Stimulated activated CD8-positive, alpha-beta memory T cell treated with anti-CD3 and anti-CD28 coated beads, Interleukin-4, amount 100 ng/mL, for 4 hours (primary cell): Measurements from ENCODE around the gene ARHGEF2.

ENCODE experiments used
- DNase-seq, 2 donors: peaks; one replicate each; pipeline ENCODE4 v3.0.0-alpha.2; 2020; ENCODE audit warnings: low read depth in 2 of 2, low spot score in 1 of 2

ARHGEF2 gene

GRCh38 chr1:155971910-155972809 is 6.2 kb downstream of the ARHGEF2 start:
- no peak for DNase-seq

GRCh38 chr1:155970531-155971167 is 7.7 kb downstream of the ARHGEF2 start:
- DNase-seq = no peak

GRCh38 chr1:155969377-155969791 is 9.0 kb downstream of the ARHGEF2 start:
- DNase-seq = no peak

GRCh38 chr1:155968670-155969069 is 9.7 kb downstream of the ARHGEF2 start:
- no peak for DNase-seq

GRCh38 chr1:155968051-155968400 is 10.3 kb downstream of the ARHGEF2 start:
- no peak for DNase-seq

- DNase-seq = no peak
These were observed 10.9 kb downstream of the ARHGEF2 start for GRCh38 chr1:155967341-155968050.

- no peak for DNase-seq
These were observed 11.6 kb downstream of the ARHGEF2 start for GRCh38 chr1:155966750-155967149.

GRCh38 chr1:155966135-155966534 is 12.2 kb downstream of the ARHGEF2 start:
- no peak for DNase-seq

GRCh38 chr1:155964193-155964592 is 14.2 kb downstream of the ARHGEF2 start:
- DNase-seq = no peak

GRCh38 chr1:155962599-155963211 is 15.6 kb downstream of the ARHGEF2 start:
- no peak for DNase-seq

- DNase-seq = no peak
These were observed 16.4 kb downstream of the ARHGEF2 start for GRCh38 chr1:155961937-155962336.

GRCh38 chr1:155960081-155960745 is 18.1 kb downstream of the ARHGEF2 start:
- no peak for DNase-seq

- no peak for DNase-seq
These were observed 20.9 kb downstream of the ARHGEF2 start for GRCh38 chr1:155957411-155957915.

GRCh38 chr1:155954645-155955044 is 23.7 kb downstream of the ARHGEF2 start:
- DNase-seq = no peak

GRCh38 chr1:155952505-155952890 is 25.8 kb downstream of the ARHGEF2 start:
- DNase-seq = no peak

GRCh38 chr1:155951753-155952504 is 26.4 kb downstream of the ARHGEF2 start:
- DNase-seq = no peak

- no peak for DNase-seq
These were observed 27.5 kb downstream of the ARHGEF2 start for GRCh38 chr1:155950829-155951228.

GRCh38 chr1:155947741-155948140 is 30.6 kb downstream of the ARHGEF2 start:
- no peak for DNase-seq

GRCh38 chr1:155947292-155947691 is 31.1 kb downstream of the ARHGEF2 start:
- DNase-seq = no peak

GRCh38 chr1:155946633-155947219 is 31.6 kb downstream of the ARHGEF2 start:
- no peak for DNase-seq
